Ectodermal cell (in vitro differentiated cells): ENCODE results near the gene BAZ2B. TPM values are rescaled to one million over a fixed set of nuclear protein-coding genes. Genes with fewer than 3 reads are reported as not detected.

Source experiments
- H3K27ac ChIP-seq: 2 replicates; pipeline ENCODE4 v1.7.0; 2013; ENCODE audit warnings: mild to moderate bottlenecking, low read depth, low read length; ENCODE audit not compliant: insufficient read depth, poor library complexity, severe bottlenecking
- H3K27me3 ChIP-seq: 2 replicates; pipeline ENCODE4 v1.7.0; 2013; ENCODE audit warnings: mild to moderate bottlenecking, low read length; ENCODE audit not compliant: insufficient read depth, control insufficient read depth, poor library complexity, severe bottlenecking
- H3K36me3 ChIP-seq: one replicate; pipeline ENCODE4 v1.7.0; 2013; ENCODE audit warnings: low read length; ENCODE audit not compliant: control insufficient read depth, insufficient read depth
- H3K4me1 ChIP-seq: one replicate; pipeline ENCODE4 v1.7.0; 2013; ENCODE audit warnings: low read length; ENCODE audit not compliant: control insufficient read depth, insufficient read depth
- H3K4me3 ChIP-seq: 2 replicates; pipeline ENCODE4 v1.7.0; 2013; ENCODE audit warnings: low read depth, low read length, control low read depth; ENCODE audit not compliant: insufficient read depth
- H3K9me3 ChIP-seq: 2 replicates; pipeline ENCODE4 v1.7.0; 2013; ENCODE audit warnings: mild to moderate bottlenecking, low read length, moderate library complexity; ENCODE audit not compliant: control insufficient read depth
- WGBS, 2 experiments: methylation state at CpG; one replicate each; pipeline ENCODE4 v1.1.7; 2013; ENCODE audit warnings: missing lambda C conversion rate in 2 of 2; 5-methylcytosine and 5-hydroxymethylcytosine counted together
- polyA plus RNA-seq, 4 experiments: library from polyadenylated mRNA; stranded (reverse); fragments of 50-300 nt; gene quantifications; one replicate each; pipeline ENCODE4 v1.2.3, GENCODE V29; 2013

Gene BAZ2B, protein sequence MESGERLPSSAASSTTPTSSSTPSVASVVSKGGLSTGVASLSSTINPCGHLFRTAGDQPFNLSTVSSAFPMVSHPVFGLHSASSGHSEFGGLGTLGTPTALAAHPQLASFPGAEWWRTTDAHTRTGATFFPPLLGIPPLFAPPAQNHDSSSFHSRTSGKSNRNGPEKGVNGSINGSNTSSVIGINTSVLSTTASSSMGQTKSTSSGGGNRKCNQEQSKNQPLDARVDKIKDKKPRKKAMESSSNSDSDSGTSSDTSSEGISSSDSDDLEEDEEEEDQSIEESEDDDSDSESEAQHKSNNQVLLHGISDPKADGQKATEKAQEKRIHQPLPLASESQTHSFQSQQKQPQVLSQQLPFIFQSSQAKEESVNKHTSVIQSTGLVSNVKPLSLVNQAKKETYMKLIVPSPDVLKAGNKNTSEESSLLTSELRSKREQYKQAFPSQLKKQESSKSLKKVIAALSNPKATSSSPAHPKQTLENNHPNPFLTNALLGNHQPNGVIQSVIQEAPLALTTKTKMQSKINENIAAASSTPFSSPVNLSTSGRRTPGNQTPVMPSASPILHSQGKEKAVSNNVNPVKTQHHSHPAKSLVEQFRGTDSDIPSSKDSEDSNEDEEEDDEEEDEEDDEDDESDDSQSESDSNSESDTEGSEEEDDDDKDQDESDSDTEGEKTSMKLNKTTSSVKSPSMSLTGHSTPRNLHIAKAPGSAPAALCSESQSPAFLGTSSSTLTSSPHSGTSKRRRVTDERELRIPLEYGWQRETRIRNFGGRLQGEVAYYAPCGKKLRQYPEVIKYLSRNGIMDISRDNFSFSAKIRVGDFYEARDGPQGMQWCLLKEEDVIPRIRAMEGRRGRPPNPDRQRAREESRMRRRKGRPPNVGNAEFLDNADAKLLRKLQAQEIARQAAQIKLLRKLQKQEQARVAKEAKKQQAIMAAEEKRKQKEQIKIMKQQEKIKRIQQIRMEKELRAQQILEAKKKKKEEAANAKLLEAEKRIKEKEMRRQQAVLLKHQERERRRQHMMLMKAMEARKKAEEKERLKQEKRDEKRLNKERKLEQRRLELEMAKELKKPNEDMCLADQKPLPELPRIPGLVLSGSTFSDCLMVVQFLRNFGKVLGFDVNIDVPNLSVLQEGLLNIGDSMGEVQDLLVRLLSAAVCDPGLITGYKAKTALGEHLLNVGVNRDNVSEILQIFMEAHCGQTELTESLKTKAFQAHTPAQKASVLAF (N-terminal part only)
- 39.6 TPM for polyA plus RNA-seq (2013, experiment 1 of 4)
- polyA plus RNA-seq (2013, experiment 2 of 4) = 41.2 TPM
- 32.6 TPM for polyA plus RNA-seq (2013, experiment 3 of 4)
- 33.1 TPM for polyA plus RNA-seq (2013, experiment 4 of 4)

DNA sequence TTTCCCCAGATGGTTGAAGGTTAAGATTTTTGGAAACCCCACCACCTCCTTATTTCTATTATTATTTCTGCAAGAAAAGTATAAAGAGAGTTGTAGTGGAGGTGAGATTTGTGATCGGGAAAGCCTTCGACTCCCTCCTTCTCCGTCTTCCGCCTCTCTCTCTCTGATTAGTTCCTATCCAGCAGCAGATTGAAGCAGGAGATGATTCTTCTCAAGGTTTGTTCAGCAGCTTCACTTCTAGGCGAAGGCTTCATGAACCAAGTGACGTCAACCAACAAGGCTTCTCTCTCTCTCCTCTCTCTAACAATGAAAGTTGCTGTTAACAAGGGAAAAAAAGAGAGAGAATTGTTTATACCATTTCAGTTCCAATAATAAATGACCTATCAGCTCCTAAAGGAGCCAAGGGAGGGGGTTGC, at the start of gene BAZ2B:
BAZ2B (minus strand) TSS at position 263 of the 416 bp plus-strand sequence. CDS start 137,829 bp downstream, outside the sequence.
- 0% methylated on average over 4 to 6 of the region's 6 CpGs for WGBS, 2 experiments
- H3K4me3 ChIP-seq = peak within 1 kb of the TSS; percentile 90
- H3K36me3 ChIP-seq = no peaks in the 10 kb centered on the region
- no peaks in the 10 kb centered on the region for H3K9me3 ChIP-seq
- peak within 1 kb of the TSS; percentile 100 for H3K27ac ChIP-seq
- H3K4me1 ChIP-seq = peaks cover 3% of the 10 kb centered on the region
- no peaks in the 10 kb centered on the region for H3K27me3 ChIP-seq

DNA sequence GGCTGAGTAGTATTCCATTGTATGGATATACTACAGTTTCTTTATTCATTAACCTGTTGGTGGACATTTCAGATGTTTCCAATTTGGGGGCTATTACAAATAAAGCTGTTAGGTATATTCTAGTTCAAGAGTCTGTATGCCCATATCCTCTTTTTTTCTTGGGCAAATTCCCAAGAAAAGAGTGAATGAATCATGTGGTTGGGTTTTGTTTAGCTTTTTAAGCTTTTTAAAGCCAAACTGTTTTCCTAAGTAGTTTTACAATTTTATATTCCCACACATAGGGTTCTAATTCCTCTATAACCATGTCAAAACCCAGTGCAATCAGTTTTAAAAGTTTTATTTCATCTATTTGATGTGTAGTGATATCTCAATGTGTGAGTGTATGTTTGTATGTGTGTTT, 44.9 kb upstream of the BAZ2B start:
- Histone ChIP-seq H3K4me3 (no peak overlapping the region), H3K27ac (no peak overlapping the region), H3K4me1 (no peaks in the 10 kb centered on the region), H3K9me3 (no peaks in the 10 kb centered on the region), H3K36me3 (no peaks in the 10 kb centered on the region), H3K27me3 (no peaks in the 10 kb centered on the region)

DNA sequence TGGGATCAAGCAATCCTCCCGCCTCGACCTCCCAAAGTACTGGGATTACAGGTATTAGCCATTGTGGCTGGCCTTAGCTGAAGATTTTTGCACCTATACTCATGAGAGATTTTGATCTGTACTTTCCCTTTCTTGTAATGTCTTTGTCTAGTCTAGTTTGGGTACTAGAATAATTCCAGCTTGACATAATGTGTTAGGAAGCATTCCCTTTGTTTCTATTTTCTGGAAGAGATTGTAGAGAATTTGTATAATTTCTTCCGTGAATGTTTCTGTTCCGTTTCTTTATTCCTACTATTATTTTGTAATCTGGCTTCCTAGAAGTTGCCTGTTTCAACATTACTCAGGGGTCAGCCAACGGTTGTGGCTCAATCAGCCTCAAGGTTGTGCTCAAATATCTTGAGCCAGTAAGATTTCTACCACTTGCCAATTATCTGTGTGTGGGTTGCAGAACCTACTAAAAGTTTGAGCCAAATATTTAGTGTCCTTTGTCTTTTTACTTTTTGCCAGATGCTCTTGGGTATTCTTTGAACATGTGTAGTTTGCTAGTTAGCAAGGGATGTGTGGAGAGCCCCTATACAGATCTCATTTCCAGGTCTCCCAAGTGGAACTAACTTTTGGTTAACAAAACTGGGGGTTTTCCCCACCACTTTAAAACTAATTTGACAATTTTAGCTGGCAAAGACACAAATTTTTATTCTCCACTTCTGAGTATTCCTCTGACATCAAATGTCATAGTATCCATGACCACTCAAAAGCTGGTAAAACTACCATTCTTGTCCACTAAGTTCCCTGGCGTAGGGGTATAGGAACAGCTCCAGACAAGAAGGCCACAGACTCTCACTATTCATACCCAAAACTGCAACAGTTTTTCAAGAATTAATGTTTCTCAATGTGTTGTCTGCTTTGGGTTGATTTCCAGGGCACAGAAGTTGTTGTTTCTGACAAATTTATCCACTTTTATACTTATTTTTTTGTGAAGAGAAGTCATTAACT, 42.8 kb upstream of the BAZ2B start:
- Histone ChIP-seq H3K9me3 (no peaks in the 10 kb centered on the region), H3K4me1 (no peaks in the 10 kb centered on the region), H3K27me3 (no peaks in the 10 kb centered on the region), H3K36me3 (no peaks in the 10 kb centered on the region), H3K27ac (no peak overlapping the region), H3K4me3 (no peak overlapping the region)
- 95 to 96% methylated on average over 6 of the region's 6 CpGs for WGBS, 2 experiments

DNA sequence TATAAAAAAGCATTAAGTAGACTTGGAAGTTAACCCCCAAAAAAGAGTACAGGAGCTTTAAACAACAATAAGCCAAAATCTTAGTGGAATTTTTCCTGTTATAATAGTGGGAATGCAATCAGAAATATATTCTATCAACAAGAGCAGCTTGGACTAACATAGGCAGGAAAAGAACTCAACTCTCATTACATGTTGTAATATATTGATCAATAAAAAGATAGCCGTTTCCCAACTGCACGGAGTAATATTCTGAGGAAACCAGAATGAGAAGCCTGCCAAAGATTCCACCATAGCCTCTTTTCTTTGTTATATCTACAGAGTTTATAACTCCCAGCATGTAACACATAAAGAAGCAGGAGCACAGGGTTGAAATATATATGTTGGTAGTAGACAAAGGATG, 37.6 kb upstream of the BAZ2B start:
- H3K9me3 ChIP-seq = no peaks in the 10 kb centered on the region
- no peaks in the 10 kb centered on the region for H3K4me1 ChIP-seq
- 100% methylated on average over 2 of the region's 2 CpGs; no CpG with 5 or more reads in 1 of the 2 experiments for WGBS, 2 experiments
- no peaks in the 10 kb centered on the region for H3K36me3 ChIP-seq
- no peaks in the 10 kb centered on the region for H3K27me3 ChIP-seq
- H3K4me3 ChIP-seq = no peak overlapping the region
- H3K27ac ChIP-seq = no peak overlapping the region

DNA sequence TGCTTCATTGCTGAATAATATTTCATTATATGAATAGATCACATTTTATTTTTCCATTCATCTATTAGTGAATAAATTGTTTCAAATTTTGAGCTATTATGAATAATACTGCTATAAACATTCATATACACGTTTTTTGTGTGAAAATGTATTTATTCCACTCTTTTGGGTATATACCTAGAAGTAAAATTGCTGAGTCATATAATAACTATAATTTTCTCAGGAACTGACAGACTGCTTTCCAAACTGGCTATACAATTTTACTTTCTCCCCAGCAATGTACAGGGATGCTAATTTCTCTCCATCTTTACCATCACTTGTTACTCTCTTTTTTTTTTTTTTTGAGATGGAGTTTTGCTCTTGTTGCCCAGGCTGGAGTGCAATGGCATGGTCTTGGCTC, 35.5 kb upstream of the BAZ2B start:
- no peaks in the 10 kb centered on the region for H3K27me3 ChIP-seq
- WGBS, 2 experiments = no CpG with 5 or more reads among the region's 1 CpG
- H3K4me1 ChIP-seq = no peaks in the 10 kb centered on the region
- H3K4me3 ChIP-seq = no peak overlapping the region
- no peaks in the 10 kb centered on the region for H3K9me3 ChIP-seq
- H3K27ac ChIP-seq = no peak overlapping the region
- no peaks in the 10 kb centered on the region for H3K36me3 ChIP-seq

DNA sequence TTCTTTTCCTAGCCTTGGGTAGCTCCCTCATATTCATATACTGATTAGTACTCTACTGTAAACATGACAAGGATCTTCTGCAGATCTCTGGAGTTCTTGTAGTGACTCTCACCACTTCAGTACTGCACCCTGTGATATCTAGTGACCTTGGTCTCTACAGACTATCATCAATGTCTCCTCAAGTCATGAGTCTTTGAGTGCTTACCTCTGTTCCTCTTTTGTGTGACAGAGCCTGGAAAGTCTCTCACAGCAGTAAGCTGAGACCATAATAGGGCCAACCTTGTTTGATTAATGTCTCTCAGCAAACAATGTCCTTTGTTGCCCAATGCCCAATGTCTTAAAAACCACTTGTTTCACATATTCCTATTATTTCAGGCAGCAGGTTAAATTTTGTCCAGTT, 34.2 kb upstream of the BAZ2B start:
- no peak overlapping the region for H3K27ac ChIP-seq
- H3K27me3 ChIP-seq = no peaks in the 10 kb centered on the region
- no peaks in the 10 kb centered on the region for H3K4me1 ChIP-seq
- H3K36me3 ChIP-seq = no peaks in the 10 kb centered on the region
- H3K4me3 ChIP-seq = no peak overlapping the region
- H3K9me3 ChIP-seq = no peaks in the 10 kb centered on the region

DNA sequence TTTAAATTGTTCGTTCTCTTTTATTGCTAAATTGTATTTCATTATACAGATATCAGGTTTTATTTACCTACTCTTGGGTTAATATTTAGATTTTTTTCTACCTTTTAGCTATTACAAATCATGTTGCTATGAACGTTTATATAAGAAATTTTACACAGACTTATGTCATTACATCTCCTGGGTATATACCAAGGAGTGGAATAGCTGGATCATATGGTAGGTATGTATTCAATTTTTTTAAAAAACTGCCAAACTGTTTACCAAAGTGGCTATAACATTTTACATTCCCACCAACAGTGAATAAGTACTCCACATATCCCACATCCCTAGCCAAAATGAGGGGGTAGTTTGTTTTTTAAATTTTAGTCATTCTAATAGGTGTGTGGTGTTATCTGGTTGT, 32.3 kb upstream of the BAZ2B start:
- no CpG with 5 or more reads among the region's 2 CpGs for WGBS, 2 experiments
- H3K27me3 ChIP-seq = no peaks in the 10 kb centered on the region
- no peak overlapping the region for H3K4me3 ChIP-seq
- no peaks in the 10 kb centered on the region for H3K9me3 ChIP-seq
- H3K4me1 ChIP-seq = no peaks in the 10 kb centered on the region
- no peak overlapping the region for H3K27ac ChIP-seq
- H3K36me3 ChIP-seq = no peaks in the 10 kb centered on the region

DNA sequence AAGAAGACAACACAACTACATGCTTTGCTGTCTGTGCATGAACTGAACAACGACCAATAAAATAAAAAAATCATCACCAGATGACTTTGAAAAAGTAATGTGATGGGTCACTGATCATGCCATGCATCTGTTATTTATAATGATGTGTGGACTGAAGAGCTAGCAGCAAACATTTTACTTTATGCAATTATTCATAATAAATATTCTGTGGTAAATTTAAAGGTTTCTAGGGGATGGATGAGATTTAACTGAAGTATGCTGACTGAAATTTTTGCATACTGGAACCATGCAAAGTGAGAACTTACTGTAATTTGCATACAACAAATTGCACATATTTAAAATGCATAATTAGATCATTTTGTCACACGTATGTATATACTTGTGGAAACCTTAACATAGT, 31.3 kb upstream of the BAZ2B start:
- Histone ChIP-seq H3K9me3 (no peaks in the 10 kb centered on the region), H3K4me3 (no peak overlapping the region), H3K27me3 (no peaks in the 10 kb centered on the region), H3K4me1 (no peaks in the 10 kb centered on the region), H3K36me3 (no peaks in the 10 kb centered on the region), H3K27ac (no peak overlapping the region)
- 86 to 100% methylated on average over 1 of the region's 2 CpGs for WGBS, 2 experiments

DNA sequence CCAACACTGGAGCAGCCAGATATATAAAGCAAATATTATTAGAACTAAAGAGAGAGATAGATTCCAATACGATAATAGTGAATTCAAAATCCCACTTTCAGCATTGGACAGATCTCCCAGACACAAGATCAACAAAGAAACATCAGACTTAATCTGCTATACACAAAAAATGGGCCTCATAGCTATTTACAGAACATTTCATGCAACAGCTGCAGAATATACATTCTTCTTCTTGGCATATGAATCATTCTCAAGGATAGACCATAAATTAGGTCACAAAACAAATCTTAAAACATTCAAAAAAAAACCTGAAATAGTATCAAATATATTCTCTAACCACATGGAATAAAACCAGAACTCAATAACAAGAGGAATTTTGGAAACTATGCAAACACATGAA, 23.8 kb upstream of the BAZ2B start:
- Histone ChIP-seq H3K4me1 (no peaks in the 10 kb centered on the region), H3K36me3 (no peaks in the 10 kb centered on the region)
- 100% methylated on average over 1 of the region's 1 CpG for WGBS, 2 experiments

More for the DNA sequence above, 23.8 kb upstream of the BAZ2B start:
- Histone ChIP-seq H3K4me3 (no peak overlapping the region), H3K27me3 (no peaks in the 10 kb centered on the region), H3K9me3 (no peaks in the 10 kb centered on the region), H3K27ac (no peak overlapping the region)
